Stimulated activated CD8-positive, alpha-beta memory T cell treated with anti-CD3 and anti-CD28 coated beads, Interleukin-4, amount 100 ng/mL, for 1 hour (primary cell): ENCODE measurements around the gene FAM107B.

ENCODE experiments used
- DNase-seq, 2 donors: peaks; one replicate each; pipeline ENCODE4 v3.0.0-alpha.2; 2020; ENCODE audit warnings: low read depth in 2 of 2, low spot score in 1 of 2

FAM107B gene

GRCh38 chr10:14507781-14508180 lies 266.9 kb downstream of the FAM107B start:
- no peak for DNase-seq

GRCh38 chr10:14507176-14507575 lies 267.5 kb downstream of the FAM107B start:
- peak in 1 of 2 donors; percentile 12 for DNase-seq

- no peak for DNase-seq
These were observed 272.3 kb downstream of the FAM107B start for GRCh38 chr10:14502431-14502830.

GRCh38 chr10:14500172-14500765 lies 274.4 kb downstream of the FAM107B start:
- DNase-seq = no peak

DNA sequence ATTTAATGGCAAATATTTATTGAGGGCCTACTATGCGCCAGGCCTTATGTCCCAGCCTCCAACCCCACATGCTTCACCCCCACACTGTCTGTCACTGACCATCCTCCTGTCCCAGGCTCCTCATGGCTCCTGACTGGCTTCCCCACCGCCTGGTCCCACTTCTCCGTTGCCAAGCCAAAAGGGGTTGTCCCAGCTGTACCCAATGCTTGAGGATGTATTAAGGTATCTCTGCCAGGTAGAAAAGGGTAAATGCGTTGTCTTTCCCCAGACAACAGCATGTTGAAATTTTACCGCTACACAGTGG lies 275.1 kb downstream of the FAM107B start:
- no peak for DNase-seq

DNA sequence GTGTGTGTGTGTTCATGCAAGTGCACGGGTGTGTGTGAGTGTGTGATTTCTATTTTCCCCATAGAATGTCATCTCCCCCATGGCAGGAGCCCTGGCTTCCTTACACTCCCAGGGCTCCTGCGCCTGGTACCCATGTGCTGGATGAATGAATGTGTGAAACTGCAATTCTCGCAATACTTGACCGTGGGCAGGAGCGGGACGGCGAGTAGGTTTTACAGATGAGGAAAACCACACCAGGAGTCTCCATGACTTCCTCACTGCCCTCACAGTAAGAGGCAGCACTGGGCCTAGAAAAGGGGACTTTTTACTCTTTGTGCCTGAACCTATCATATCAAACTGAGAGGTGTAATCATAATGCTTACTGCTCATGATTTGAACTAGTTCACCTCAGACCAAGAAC lies 276.4 kb downstream of the FAM107B start:
- DNase-seq = no peak

- DNase-seq = no peak
These were observed 282.9 kb downstream of the FAM107B start for GRCh38 chr10:14491811-14492210.

DNA sequence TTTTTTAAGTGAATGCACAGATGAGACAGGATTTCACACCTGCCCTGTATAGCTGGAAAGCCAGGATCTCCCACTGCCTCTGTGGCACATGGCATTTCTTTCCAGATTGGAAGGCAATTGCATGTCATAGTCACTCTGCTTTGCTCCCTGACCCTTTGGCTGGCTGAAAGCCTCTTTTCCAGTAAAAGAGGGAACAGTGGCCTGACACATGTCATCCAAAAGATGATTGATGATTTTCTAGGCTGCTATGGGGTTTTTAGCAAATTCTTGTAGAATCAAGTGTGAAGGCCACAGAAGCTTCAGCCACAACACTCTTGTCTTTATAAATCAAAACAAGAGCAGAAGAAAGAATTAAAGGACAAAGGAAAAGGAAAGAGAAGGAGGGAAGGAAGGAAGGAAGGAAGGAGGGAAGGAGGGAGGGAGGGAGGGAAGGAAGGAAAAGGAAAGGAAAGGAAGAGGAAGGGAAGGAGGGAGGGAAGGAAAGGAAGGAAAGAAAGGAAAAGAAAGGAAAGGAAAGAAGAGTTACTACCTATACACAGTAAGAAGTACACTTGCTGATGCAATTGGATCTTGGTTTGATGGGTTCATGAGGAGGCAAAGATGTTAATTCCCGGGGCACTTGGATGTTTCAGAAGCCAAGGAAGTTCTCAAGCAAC lies 285.0 kb downstream of the FAM107B start:
- no peak for DNase-seq

DNA sequence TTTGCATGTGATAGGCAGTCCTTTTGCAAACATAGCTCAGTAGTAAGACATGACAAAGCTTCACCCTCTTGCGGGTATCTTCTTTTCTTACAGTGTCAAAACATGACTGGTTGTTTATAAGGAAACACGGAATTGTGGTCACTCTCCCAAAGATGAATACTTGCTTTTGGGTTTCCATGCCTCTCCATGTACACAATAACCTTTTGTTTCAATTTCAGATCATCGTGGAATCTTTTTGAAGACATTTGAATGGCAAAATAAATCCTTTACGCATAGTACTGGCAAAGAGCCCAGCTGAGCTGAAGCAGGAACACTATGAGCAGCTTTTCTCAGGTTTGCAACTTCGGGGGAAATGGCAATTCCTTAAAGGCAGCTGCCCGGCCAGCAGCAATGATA lies 287.2 kb downstream of the FAM107B start:
- no peak for DNase-seq

DNA sequence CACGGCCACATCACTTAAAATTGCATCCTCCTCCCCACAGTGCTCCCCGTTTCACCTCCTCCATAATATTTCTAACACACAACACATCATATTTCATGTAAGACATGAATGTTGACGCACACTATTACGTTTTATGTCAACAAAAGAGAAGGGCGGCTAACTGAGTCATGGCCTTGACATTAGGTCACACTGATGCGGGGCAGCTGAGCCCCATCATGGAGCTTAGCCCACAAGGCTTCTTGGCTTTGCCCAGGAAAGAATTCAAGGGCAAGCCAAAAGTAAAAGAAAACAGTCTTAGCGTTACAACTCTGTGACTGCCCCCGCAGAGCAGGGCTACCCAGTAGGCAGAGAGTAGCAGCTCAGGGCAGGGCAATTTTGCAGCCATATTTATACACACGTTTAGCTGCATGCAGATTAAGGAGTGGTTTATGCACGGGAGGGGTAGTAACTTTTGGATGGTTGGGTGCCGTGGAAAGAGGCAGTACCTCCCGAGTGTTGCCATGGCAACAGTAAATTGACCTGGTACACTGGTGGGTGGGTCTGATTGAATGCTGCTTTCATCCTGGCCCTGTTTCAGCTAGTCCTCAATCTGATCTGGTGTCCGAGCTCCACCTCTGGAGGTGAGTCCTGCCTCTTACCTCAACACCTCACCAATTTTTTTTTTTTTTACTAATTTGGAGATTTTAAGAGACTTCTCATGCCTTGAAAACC lies 287.8 kb downstream of the FAM107B start:
- no peak for DNase-seq

- DNase-seq = no peak
These were observed 288.7 kb downstream of the FAM107B start for GRCh38 chr10:14485986-14486385.

GRCh38 chr10:14483417-14483816 lies 291.3 kb downstream of the FAM107B start:
- DNase-seq = no peak

DNA sequence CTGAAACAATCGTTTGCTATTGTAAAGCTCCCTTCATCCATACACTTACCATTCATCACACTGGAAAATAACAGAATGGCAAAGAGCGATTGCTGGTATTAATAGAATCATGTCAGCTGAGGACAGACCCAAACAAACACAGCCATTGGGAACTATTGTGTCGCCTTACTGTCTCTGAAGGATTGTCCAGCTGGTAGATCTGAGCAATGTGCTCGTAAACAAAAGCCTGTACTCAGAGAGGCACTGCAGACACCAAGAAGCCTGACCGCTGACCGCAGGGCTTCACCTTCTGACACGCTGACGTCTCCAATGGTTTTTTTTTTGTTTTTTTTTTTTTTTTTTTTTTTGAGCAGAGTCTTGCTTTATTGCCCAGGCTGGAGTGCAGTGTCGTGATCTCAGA lies 292.9 kb downstream of the FAM107B start:
- DNase-seq = no peak

DNA sequence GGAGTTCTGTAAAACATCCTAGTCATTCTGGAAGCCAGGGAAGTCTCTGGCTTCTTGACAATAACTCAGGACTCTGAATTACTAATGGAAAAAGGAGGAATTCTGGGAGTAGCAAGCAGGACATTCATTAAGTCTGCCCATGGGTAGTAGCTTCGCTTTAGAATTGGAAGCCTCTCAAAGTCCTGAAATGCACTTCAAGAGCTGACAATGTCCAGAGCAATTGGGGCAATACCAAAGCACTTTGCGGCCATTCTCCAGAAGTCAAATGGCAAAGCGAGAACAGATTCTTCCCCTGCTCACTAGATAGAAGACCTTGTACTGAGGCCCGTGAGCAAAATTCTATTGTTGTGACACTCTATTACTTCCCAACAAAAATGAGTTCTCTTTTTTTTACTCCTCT lies 293.7 kb downstream of the FAM107B start:
- DNase-seq = no peak

DNA sequence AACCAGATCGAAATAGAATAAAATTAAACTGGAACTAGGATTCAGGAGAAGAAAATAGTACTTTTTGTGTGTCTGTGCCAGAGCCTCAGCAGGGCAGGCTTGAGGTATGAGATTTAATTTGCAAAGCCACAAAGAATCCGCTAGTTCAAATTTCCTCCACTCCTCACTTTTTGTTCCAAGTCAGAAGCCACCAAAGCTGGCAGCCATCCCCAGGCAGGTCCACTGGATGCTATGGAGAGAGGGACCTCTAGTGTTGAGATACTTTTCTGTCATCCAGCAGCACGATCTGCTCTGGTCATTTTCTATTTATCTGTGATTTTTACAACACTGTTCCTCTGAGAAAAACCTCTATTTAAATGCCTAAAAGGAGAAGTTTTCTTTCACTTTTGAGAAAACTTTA lies 296.1 kb downstream of the FAM107B start:
- DNase-seq = no peak

DNA sequence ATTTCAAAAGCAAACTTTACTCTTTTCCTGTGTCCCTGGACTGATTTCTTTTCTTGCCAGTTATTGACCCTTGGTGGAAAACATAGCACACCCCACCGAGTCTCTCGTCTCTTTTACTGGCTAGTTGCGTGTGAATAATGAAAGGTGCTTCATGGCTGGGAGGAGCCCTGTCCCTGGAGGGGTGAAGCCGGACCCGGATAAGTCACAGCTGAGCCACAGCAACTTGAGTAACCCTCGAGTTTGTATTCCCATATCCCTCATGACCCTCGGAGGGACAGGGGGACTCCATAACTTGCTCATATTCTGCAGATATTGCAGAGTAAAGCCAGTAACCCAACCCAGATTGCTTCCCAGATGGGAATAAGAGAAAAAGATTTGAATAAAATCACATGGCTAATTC lies 296.5 kb downstream of the FAM107B start:
- no peak for DNase-seq

GRCh38 chr10:14477408-14477710 lies 297.3 kb downstream of the FAM107B start:
- DNase-seq = no peak

DNA sequence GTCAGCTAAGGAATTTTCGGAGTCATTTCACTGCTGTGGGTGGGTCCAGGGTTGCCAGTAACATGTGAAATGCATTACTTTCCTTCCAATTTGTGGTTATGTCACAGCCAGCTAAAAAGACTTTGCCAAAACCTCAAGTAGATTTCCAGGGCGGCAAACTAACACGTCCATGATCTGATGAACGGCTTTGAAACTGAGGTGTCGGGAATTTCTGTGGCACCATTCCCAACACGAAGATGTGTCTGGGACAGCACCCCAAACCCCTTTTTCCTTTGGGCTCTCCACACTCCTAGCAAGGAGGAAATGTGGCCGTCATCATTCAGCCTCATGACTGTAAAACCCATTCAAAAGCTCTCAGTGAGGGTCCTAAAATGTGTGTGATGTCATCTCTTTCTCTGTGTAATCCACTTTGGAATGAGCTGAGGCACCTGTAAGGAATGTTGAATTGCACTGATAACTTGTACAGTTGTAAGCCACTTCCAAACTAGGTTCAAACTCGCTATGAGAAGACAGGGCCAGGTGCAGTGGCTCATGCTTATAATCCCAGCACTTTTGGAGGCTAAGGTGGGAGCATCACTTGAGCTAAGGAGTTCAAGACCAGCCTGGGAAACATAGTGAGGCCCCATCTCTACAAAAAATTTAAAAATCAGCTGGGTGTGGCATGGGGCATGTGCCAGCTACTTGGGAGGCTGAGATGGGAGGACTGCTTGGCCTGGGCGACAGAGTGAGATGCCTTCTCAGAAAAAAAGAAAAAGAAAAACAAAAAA lies 297.9 kb downstream of the FAM107B start:
- DNase-seq = no peak

- DNase-seq = no peak
These were observed 298.7 kb downstream of the FAM107B start for GRCh38 chr10:14476006-14476405.

DNA sequence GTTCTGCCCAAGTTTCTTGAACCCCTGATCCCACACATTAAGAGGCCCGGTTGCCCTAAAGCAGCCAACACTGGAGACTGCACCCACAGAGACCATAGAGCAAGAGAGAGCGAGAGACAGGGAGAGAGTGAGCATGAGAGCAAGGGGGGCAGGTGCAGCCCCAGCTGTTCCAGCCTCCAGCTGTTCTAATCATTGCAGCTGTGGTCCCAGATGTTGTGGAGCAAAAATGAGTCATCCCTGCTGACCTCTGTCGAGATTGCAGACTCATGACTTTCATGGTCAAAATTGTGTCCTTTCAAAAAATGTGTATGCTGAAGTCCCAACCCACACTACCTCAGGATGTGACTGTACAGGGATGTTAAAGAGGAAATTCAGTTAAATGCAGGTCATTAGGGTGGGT lies 300.0 kb downstream of the FAM107B start:
- no peak for DNase-seq

GRCh38 chr10:14470920-14471319 lies 303.8 kb downstream of the FAM107B start:
- DNase-seq = no peak

- DNase-seq = no peak
These were observed 306.0 kb downstream of the FAM107B start for GRCh38 chr10:14468726-14469125.
